Middle frontal gyrus (tissue), 1 donor: ENCODE data around the gene HJURP.

Source experiments
- DNase-seq: peaks from one replicate; pipeline ENCODE4 v3.0.0-alpha.2; 2015; ENCODE audit warnings: low spot score; ENCODE audit errors: extremely low spot score

The HJURP gene

GRCh38 chr2:233794128-233794658 lies 60.1 kb downstream of the HJURP start:
- DNase-seq = no peak

DNA sequence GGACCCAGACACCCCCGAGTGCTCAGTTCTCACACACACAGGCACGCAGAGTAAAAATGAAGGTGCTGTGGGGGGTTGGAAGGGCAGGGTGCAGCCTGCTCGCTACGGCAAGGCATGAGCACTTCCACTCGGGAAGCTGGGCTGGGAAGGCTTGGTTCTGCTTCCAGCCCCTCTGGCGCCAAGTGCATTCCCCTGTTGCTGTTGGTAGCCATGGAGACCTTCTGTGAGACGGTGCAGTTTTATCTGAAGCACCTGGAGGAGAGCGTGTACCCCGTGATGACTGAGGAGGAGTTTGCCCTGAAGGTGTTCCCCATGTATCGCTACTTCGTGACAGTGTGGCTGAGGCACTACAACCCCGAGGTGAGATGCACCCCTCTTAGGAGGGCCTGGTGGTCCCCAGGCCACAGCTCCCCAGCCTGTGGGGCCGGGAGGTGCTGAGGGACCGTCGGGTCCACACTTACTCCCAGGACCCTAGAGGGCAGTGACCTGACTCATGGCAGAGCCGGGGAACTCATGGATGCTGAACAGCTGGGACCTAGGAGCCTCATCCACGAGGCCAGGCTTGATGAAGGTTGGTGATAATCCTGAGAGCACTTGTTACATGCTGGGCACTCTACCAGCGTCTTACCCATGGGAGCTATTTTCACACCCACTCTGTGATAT lies 60.7 kb downstream of the HJURP start:
- DNase-seq = no peak

DNA sequence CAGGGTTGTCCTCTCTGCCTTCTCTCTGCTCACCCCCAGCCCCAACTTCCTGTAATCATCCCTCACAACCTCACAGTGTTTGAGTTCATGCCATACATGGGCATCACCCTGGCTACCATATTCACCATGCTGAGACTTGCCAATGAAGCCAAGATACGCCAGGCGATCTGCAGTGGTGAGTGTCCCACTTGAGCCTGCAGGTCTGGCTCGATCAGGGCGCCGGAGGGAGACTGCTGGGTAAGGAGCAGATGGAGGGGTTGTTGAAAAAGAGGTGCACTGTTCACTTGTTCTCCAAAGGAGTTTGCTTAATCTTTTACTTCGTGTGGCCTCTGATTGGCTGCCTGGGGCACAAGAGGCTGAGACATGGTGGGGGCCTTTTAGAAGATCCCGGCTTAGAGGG lies 61.6 kb downstream of the HJURP start:
- no peak for DNase-seq

- DNase-seq = no peak
Measured at GRCh38 chr2:233791883-233792329, 62.4 kb downstream of the HJURP start.

- DNase-seq = no peak
Measured at GRCh38 chr2:233791151-233791882, 63.0 kb downstream of the HJURP start.

DNA sequence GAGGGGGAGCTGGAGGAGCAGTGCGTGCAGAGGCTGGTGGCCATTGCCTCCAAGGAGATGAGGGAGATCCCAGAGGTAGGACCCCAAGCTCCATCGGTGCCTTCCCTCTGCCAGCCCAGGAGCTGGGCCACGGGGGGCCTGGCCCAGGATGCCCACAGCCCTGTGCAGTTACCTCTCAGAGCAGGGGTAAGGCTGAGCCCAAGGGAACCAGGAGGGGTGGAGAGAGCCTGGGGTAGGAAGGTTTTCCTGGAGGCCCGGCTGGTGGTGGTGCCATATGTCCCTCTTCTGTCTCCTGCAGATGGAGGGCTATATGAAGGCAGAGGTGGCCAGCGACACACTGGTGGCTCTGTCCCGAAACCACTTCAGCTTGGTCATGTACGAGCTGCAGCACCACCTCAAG lies 64.8 kb downstream of the HJURP start:
- DNase-seq = no peak
